Neutrophil (primary cell): Measurements from ENCODE around the gene SUPT7L.

Experiments used
- H3K27ac ChIP-seq: fragments of 200-600 bp; sonication (generic); 2 replicates; pipeline ENCODE4 v1.5.1; 2016; ENCODE audit warnings: mild to moderate bottlenecking, moderate library complexity
- H3K27me3 ChIP-seq: fragments of 200-600 bp; sonication (generic); 2 replicates; pipeline ENCODE4 v1.6.0; 2016; ENCODE audit warnings: mild to moderate bottlenecking
- H3K36me3 ChIP-seq: fragments of 200-600 bp; sonication (generic); 2 replicates; pipeline ENCODE4 v1.5.1; 2017
- H3K4me1 ChIP-seq, 2 experiments: fragments of 200-600 bp in 1 of 2; sonication (generic) in 1 of 2; 1 replicate in 1 of 2; 2 replicates in 1 of 2; pipeline versions ENCODE4 v1.5.1 to v1.6.1; 2013 to 2016; ENCODE audit warnings: low read depth in 1 of 2, low read length in 1 of 2, mild to moderate bottlenecking in 1 of 2, moderate library complexity in 1 of 2; ENCODE audit not compliant: control insufficient read depth in 1 of 2, insufficient read depth in 1 of 2
- H3K4me3 ChIP-seq, 2 experiments: fragments of 200-600 bp in 1 of 2; sonication (generic) in 1 of 2; 1 replicate in 1 of 2; 2 replicates in 1 of 2; pipeline ENCODE4 v1.5.1; 2013 to 2016; ENCODE audit warnings: low read depth in 1 of 2, low read length in 1 of 2, mild to moderate bottlenecking in 1 of 2, moderate library complexity in 1 of 2
- H3K9me3 ChIP-seq: fragments of 200-600 bp; sonication (generic); 2 replicates; pipeline ENCODE4 v1.5.1; 2016
- TF ChIP-seq, protein P1 (sequence below): fragments of 200-600 bp; sonication (generic); IDR thresholded peaks from 2 replicates; pipeline ENCODE4 v1.5.1; 2016; ENCODE audit warnings: antibody characterized with exemption

The SUPT7L gene

DNA sequence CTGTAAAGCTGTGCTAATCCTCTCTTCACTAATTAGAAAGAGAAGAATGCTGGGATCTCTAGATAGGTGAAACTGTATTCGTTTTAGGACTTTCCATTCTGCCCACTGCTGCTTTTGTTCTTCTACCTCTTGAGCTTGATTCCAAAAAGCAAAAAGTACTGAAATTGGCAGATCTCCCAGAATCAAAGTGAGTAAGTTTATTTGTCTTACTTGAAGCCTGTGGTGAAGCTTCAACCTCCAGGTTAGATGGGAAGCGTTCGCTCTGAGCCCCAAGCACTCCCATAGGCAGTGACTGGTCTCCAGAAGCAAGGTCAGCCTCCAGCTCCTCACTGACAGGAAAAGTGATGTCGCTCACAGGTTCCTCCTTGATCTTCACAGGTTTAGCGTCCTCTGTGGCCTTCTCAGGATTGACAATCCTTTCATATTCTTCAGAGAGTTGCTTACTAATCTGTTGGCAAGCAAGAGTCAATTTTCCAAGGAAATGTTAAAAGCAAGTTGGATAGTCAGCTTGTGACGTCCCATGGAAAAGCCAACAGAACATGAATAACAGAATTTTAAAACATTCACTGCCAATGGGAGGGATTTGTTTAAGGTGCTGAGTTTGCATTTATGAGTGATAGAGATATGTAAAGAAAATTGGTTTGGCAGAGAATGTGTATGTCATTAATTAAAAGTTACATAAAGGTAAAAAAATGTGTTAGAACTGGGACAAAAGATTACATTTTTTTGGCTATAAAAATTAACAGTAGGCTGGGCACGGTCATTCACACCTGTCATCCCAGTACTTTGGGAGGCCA is 8.1 kb downstream of the SUPT7L start:
- Histone ChIP-seq H3K36me3 (peaks cover 84% of the 10 kb centered on the region), H3K4me3 (no peak overlapping the region), H3K27ac (no peak overlapping the region), H3K9me3 (no peaks in the 10 kb centered on the region), H3K27me3 (no peaks in the 10 kb centered on the region), H3K4me1 (no peaks in the 10 kb centered on the region)
- TF ChIP-seq, protein P1, sequence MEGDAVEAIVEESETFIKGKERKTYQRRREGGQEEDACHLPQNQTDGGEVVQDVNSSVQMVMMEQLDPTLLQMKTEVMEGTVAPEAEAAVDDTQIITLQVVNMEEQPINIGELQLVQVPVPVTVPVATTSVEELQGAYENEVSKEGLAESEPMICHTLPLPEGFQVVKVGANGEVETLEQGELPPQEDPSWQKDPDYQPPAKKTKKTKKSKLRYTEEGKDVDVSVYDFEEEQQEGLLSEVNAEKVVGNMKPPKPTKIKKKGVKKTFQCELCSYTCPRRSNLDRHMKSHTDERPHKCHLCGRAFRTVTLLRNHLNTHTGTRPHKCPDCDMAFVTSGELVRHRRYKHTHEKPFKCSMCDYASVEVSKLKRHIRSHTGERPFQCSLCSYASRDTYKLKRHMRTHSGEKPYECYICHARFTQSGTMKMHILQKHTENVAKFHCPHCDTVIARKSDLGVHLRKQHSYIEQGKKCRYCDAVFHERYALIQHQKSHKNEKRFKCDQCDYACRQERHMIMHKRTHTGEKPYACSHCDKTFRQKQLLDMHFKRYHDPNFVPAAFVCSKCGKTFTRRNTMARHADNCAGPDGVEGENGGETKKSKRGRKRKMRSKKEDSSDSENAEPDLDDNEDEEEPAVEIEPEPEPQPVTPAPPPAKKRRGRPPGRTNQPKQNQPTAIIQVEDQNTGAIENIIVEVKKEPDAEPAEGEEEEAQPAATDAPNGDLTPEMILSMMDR = no peak

DNA sequence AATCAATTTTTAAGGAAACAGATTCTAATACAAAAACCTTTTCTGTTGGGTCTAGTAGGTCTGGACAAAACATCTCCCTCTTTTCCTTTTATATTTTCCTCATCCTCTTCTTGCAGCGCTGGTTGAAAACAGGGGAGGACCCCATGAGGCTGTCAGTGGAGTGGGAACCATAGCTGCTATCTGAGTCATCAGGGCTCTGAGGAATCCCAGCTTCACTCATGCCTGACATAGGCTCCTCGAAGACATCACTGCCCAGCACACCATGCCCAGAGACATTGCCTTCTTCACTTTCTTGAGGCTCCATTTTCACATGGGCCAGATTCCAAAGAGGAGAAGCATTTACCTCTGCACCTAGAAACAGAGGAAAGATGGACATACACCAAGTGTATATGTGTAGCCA is 10.0 kb downstream of the SUPT7L start:
- Histone ChIP-seq H3K9me3 (no peaks in the 10 kb centered on the region), H3K4me1 (no peaks in the 10 kb centered on the region), H3K27me3 (no peaks in the 10 kb centered on the region), H3K36me3 (peaks cover 93% of the 10 kb centered on the region), H3K27ac (no peak overlapping the region), H3K4me3 (no peak overlapping the region)
- TF ChIP-seq, protein P1 = no peak

DNA sequence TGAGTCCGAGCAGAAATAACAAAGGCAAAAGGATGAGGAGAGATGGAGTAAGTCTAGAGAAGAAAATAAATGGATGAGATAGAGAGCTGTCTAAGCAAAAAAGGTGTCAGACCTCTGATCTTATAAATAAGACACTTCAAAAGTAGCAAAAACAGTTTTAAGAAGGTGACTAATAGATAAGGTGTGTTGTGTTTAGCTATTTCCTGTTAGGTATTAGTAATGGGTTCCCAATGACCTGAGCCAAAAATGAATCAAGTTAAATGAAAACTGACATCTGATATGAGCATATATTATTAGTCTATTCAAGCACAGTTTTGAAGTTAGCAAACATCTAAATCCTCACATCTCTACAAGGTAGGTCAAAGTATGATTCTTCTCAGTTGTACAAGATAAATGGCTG is 10.6 kb downstream of the SUPT7L start:
- no peaks in the 10 kb centered on the region for H3K27me3 ChIP-seq
- H3K4me3 ChIP-seq = no peak overlapping the region
- H3K27ac ChIP-seq = no peak overlapping the region
- no peaks in the 10 kb centered on the region for H3K9me3 ChIP-seq
- H3K36me3 ChIP-seq = peaks cover 98% of the 10 kb centered on the region
- H3K4me1 ChIP-seq = no peaks in the 10 kb centered on the region
- TF ChIP-seq, protein P1 = no peak

DNA sequence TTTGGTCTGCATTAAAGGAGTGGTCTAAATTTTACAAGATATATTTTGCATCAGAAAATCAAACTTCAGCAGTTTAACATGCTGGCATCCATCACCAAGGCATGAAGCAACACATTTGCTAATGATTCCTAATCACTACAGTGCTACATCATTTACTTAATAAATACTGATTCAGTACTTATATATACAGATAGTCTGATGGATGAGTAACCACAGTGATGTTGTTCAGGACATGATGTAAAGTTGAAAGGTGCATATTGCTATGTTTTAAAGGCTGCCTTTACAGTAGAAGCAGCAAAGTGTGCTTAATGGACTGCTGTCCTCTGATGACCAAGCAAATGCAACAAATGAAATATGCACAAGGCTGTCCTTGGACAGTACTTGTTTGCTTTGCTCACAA is 11.1 kb downstream of the SUPT7L start:
- Histone ChIP-seq H3K36me3 (peaks cover 97% of the 10 kb centered on the region), H3K9me3 (no peaks in the 10 kb centered on the region), H3K4me3 (no peak overlapping the region), H3K27me3 (no peaks in the 10 kb centered on the region), H3K27ac (no peak overlapping the region), H3K4me1 (no peaks in the 10 kb centered on the region)
- TF ChIP-seq, protein P1 = no peak

DNA sequence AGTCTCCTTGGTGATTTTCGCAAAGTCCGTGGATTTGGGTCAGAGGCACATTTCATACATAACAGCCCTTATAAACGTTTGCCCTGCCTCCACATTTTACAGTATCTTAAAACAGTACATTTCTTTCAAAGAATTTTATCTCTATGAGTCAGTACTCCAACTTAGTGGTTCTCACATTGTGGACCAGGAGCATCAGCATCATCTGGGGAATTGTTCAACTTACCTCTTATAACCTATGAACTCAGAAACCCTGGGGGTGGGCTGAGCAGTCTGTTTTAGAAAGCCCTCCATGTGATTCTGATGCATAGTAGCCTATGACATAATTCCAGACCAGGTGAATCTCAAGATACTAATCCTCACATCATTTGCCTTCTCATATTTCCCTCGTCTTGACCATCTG is 12.4 kb downstream of the SUPT7L start:
- no peaks in the 10 kb centered on the region for H3K27me3 ChIP-seq
- H3K9me3 ChIP-seq = no peaks in the 10 kb centered on the region
- H3K36me3 ChIP-seq = peaks cover 84% of the 10 kb centered on the region
- H3K27ac ChIP-seq = no peak overlapping the region
- TF ChIP-seq, protein P1 = no peak
- H3K4me3 ChIP-seq = no peak overlapping the region
- H3K4me1 ChIP-seq = no peaks in the 10 kb centered on the region
